NCI-H345 treated with DMSO at 0.1 percent for 48 hours (cell line): ENCODE results near the gene VAPA.
"Not testable (repeated sequence)": the region's sequence is repeated elsewhere in the genome, so short reads cannot be mapped to it uniquely, and the experiment has no call there.

Experiments used
- DNase-seq: peaks from one replicate; lab custom pipeline; 2025; ENCODE audit not compliant: unreplicated experiment; lab: John Stamatoyannopoulos, UW

Gene VAPA

GRCh38 chr18:9885170-9886004 lies 28.4 kb upstream of the VAPA start, which contains the start of gene TXNDC2:
Gene TXNDC2 (plus strand): TSS chr18:9885973. CDS start chr18:9886681, 708 bp downstream.
- no peak for DNase-seq

- no peak for DNase-seq
These were observed 27.8 kb upstream of the VAPA start for GRCh38 chr18:9886005-9886348.

GRCh38 chr18:9887992-9888391 lies 25.8 kb upstream of the VAPA start:
- no peak for DNase-seq

- no peak for DNase-seq
These were observed 23.6 kb upstream of the VAPA start for GRCh38 chr18:9890196-9890595.

- no peak for DNase-seq
These were observed 22.9 kb upstream of the VAPA start for GRCh38 chr18:9890957-9891356.

- DNase-seq, result not testable (repeated sequence)
These were observed 22.3 kb upstream of the VAPA start for GRCh38 chr18:9891515-9891914.

- DNase-seq, result no peak
These were observed 19.3 kb upstream of the VAPA start for GRCh38 chr18:9894454-9895068.

- DNase-seq, result no peak
These were observed 16.7 kb upstream of the VAPA start for GRCh38 chr18:9897129-9897528.

- DNase-seq, result not testable (repeated sequence)
These were observed 16.0 kb upstream of the VAPA start for GRCh38 chr18:9897787-9898291.

- DNase-seq, result no peak
These were observed 14.8 kb upstream of the VAPA start for GRCh38 chr18:9898792-9899549.

- not testable (repeated sequence) for DNase-seq
These were observed 14.3 kb upstream of the VAPA start for GRCh38 chr18:9899550-9899930.

- DNase-seq, result no peak
These were observed 13.1 kb upstream of the VAPA start for GRCh38 chr18:9900699-9901098.

- no peak for DNase-seq
These were observed 12.4 kb upstream of the VAPA start for GRCh38 chr18:9901377-9901776.

- not testable (repeated sequence) for DNase-seq
These were observed 11.6 kb upstream of the VAPA start for GRCh38 chr18:9902264-9902663.

GRCh38 chr18:9902832-9903231 lies 11.0 kb upstream of the VAPA start:
- DNase-seq, result no peak

GRCh38 chr18:9905401-9905922 lies 8.4 kb upstream of the VAPA start:
- DNase-seq, result no peak

GRCh38 chr18:9906481-9906880 lies 7.3 kb upstream of the VAPA start:
- DNase-seq, result no peak

- DNase-seq, result no peak
These were observed 5.9 kb upstream of the VAPA start for GRCh38 chr18:9907867-9908266.

GRCh38 chr18:9910071-9910470 lies 3.7 kb upstream of the VAPA start:
- DNase-seq, result no peak

GRCh38 chr18:9910661-9911060 lies 3.2 kb upstream of the VAPA start:
- no peak for DNase-seq

- DNase-seq, result no peak
These were observed 2.6 kb upstream of the VAPA start for GRCh38 chr18:9911226-9911625.
